Lower lobe of right lung (tissue), 2 donors: Measurements from ENCODE around the gene SOX6. TPM values are rescaled to one million over a fixed set of nuclear protein-coding genes. Genes with fewer than 3 reads are reported as not detected.

Experiments used
- ATAC-seq, 2 donors: fragments of 200-7000 bp; cut with Tn5 transposase; one replicate each; pipeline ENCODE4 v1.9.1; 2020 to 2022; ENCODE audit warnings: mild to moderate bottlenecking in 2 of 2, moderate library complexity in 2 of 2
- DNase-seq: peaks from one replicate; pipeline ENCODE4 v3.0.0-alpha.2; 2020
- H3K27ac ChIP-seq: fragments of 200-600 bp; one replicate; pipeline ENCODE4 v1.8.0; 2022
- H3K27me3 ChIP-seq: fragments of 200-600 bp; one replicate; pipeline ENCODE4 v1.8.0; 2022; ENCODE audit warnings: low read depth
- H3K36me3 ChIP-seq: fragments of 200-600 bp; one replicate; pipeline ENCODE4 v1.8.0; 2022; ENCODE audit warnings: mild to moderate bottlenecking
- H3K4me1 ChIP-seq: fragments of 200-600 bp; one replicate; pipeline ENCODE4 v1.8.0; 2022
- H3K4me3 ChIP-seq: fragments of 200-600 bp; one replicate; pipeline ENCODE4 v1.8.0; 2022; ENCODE audit warnings: mild to moderate bottlenecking
- H3K9me3 ChIP-seq: fragments of 200-600 bp; one replicate; pipeline ENCODE4 v1.8.0; 2022
- intact Hi-C: fragments of 100-400 bp; cut with DNase I; formaldehyde crosslinking; loops from one replicate; pipeline ENCODE4 v1.11.0; 2022
- total RNA-seq: library from RNA; stranded (reverse); fragmentation: NEBNext Ultra II Directional; extraction: Animal tissue kit (Norgen Biotek cat#: 25700); gene quantifications from one replicate; pipeline ENCODE4 v1.2.1, GENCODE V29; 2021
- TF ChIP-seq, protein P1 (sequence below): fragments of 200-600 bp; IDR thresholded peaks from one replicate; pipeline ENCODE4 v1.8.0; 2022; ENCODE audit warnings: antibody characterized with exemption, mild to moderate bottlenecking
- donor health status: DM: no; HTN: yes; CAD: no; lungs with severe emphysema.

Gene SOX6
- total RNA-seq, 1 donor from 2014 or later, result 4.8 TPM

DNA sequence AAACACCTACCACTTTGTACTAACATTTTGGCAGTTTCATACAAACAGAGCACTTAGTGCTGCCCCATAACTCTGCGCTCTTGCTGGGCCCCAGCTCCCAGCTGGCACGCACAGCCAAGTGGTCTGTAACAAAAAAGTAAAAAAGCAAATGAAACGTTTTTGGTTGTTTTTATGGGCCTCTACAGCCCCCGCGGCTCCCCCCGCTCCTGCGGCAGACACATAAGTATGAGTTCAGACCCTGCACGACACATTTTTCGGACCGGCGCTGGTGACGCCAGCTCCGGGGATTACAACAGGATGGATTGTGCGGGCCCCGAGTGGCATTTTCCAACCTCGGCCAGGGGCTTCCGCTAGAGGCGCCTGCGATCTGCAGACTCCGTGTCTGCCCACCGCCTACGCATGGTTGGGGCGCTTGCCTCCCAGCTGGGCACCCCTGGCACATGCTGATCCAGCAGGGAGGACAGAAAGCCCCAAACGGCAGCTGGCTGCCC is 418.2 kb downstream of the SOX6 start:
- Histone ChIP-seq H3K9me3 (no peaks in the 10 kb centered on the region), H3K4me1 (no peaks in the 10 kb centered on the region), H3K4me3 (no peak overlapping the region), H3K27ac (no peak overlapping the region), H3K36me3 (no peaks in the 10 kb centered on the region), H3K27me3 (no peaks in the 10 kb centered on the region)
- intact Hi-C loops, result no loop called here
- TF ChIP-seq, protein P1, sequence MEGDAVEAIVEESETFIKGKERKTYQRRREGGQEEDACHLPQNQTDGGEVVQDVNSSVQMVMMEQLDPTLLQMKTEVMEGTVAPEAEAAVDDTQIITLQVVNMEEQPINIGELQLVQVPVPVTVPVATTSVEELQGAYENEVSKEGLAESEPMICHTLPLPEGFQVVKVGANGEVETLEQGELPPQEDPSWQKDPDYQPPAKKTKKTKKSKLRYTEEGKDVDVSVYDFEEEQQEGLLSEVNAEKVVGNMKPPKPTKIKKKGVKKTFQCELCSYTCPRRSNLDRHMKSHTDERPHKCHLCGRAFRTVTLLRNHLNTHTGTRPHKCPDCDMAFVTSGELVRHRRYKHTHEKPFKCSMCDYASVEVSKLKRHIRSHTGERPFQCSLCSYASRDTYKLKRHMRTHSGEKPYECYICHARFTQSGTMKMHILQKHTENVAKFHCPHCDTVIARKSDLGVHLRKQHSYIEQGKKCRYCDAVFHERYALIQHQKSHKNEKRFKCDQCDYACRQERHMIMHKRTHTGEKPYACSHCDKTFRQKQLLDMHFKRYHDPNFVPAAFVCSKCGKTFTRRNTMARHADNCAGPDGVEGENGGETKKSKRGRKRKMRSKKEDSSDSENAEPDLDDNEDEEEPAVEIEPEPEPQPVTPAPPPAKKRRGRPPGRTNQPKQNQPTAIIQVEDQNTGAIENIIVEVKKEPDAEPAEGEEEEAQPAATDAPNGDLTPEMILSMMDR, result no peak
- ATAC-seq (no peak), DNase-seq (no peak)

DNA sequence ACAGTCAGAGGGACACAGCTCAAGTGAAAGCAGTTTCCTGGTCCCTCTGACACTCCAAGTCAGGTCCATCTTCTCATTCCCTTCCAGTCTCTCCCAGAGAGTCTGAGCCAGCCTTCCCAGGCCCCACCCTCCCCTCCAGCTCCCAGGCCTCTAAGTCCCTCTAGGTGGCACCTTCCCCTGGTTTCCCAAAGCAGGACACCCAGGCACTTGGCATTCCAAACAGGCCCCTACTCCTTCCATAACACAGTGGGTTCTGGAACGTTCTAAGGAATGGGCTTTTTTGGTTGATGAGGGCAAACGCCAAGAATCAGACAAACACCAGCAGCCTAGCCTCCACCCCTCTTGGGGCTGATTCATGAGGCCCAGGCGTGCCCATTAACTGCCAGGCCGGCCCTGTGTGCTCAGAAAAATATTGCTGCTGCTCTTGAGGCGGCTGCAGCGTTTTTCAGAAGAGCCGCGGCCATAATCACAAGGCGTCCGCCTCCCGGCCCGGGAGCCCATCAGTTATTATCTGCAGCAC is 418.7 kb downstream of the SOX6 start:
- H3K9me3 ChIP-seq, result no peaks in the 10 kb centered on the region

DNA sequence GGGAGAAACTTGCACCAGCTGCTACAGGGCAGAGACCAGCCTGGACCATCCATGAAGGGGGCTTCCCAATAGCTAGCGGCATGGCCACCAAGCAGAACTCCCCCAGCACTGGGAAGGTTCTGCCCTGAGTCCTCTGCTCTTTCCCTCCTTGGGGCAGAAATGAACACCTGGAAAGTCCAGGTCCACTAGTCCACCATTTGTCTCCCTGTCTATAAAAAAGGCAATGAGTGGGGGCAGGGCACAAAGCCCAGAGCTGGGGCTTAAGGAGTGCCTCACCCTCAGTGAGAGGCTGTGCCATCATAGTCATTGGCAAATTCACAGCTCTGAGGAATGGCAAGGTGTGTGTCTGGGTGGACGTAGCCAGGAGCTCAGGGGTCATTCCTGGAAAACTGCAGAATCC is 420.3 kb downstream of the SOX6 start:
- TF ChIP-seq, protein P1, result no peak
- Histone ChIP-seq H3K9me3 (no peaks in the 10 kb centered on the region), H3K4me3 (no peak overlapping the region), H3K27me3 (no peaks in the 10 kb centered on the region), H3K27ac (no peak overlapping the region), H3K4me1 (no peaks in the 10 kb centered on the region), H3K36me3 (no peaks in the 10 kb centered on the region)
- ATAC-seq (no peak), DNase-seq (no peak)
- intact Hi-C loops, result no loop called here

More for the DNA sequence above, 418.7 kb downstream of the SOX6 start:
- TF ChIP-seq, protein P1, result no peak
- ATAC-seq, result no peak
- Histone ChIP-seq H3K27me3 (no peaks in the 10 kb centered on the region), H3K4me3 (no peak overlapping the region), H3K4me1 (no peaks in the 10 kb centered on the region), H3K27ac (no peak overlapping the region), H3K36me3 (no peaks in the 10 kb centered on the region)
- intact Hi-C loops, result no loop called here
- no peak for DNase-seq

DNA sequence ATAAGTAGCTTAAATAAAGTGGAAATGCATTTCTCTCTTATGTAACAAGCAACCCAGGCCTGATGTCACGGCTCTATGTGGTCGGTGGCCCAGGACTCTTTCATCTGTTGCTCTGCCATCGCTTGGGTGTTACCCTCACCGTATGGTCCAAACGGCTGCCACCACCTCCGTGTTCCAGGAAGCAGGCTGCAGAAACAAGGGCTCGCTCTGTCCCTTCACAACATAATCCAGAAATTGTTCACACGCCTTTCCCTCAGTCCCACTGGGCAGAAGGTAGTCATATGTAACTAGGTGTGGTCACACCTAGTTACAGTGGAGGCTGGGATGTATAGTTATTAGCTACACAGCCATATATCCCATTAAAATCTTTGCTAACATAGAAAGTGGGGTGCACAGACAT is 421.0 kb downstream of the SOX6 start:
- intact Hi-C loops, result no loop called here
- no peak overlapping the region for H3K4me3 ChIP-seq
- no peaks in the 10 kb centered on the region for H3K4me1 ChIP-seq
- no peaks in the 10 kb centered on the region for H3K9me3 ChIP-seq
- ATAC-seq (no peak), DNase-seq (no peak)
- H3K36me3 ChIP-seq, result no peaks in the 10 kb centered on the region
- H3K27ac ChIP-seq, result no peak overlapping the region
- no peaks in the 10 kb centered on the region for H3K27me3 ChIP-seq
- TF ChIP-seq, protein P1, result no peak

DNA sequence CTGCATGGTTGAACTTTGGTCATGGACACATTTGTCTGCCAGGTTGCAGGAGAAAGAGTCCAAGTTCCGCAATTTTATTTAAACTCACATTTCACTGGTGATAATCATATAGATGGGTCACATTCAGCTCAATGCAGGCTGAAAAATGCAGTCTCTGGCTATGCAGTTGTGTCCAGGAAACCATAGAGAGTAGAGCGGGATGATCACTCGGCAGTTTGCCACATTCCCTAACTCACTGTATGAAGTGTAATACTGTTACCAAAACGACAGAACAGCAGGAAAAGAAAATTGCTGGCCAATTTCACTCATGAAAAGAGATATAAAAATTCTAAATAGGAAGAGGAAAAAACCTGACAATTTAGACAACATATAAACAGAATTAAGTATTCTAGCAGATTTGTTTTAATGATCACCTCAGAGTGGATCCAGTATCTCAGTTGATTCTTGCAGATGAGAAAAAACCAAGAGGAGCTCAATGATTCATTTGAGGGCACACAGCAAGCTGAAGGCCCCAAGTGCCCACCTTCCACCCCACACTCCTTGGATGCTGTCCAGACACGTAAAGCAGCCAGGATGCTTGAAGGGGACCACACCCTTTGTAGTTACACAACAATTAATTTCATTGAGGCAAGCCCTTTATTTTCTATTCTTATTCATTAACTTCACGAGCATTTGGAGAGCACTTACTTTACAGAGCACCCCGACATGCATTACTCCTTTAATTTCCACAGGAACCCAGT is 422.3 kb downstream of the SOX6 start:
- no peaks in the 10 kb centered on the region for H3K9me3 ChIP-seq
- H3K4me3 ChIP-seq, result no peak overlapping the region
- no peak overlapping the region for H3K27ac ChIP-seq
- intact Hi-C loops, result no loop called here
- DNase-seq, result no peak
- H3K4me1 ChIP-seq, result no peaks in the 10 kb centered on the region
- no peaks in the 10 kb centered on the region for H3K27me3 ChIP-seq
- H3K36me3 ChIP-seq, result no peaks in the 10 kb centered on the region
- TF ChIP-seq, protein P1, result no peak
- ATAC-seq, result no peak
